Vagina (tissue), 2 donors: ENCODE measurements around the gene KCTD10.

Source experiments
- POLR2A ChIP-seq, 2 donors: fragments of 450-650 bp; IDR thresholded peaks; one replicate each; pipeline ENCODE4 v1.6.1; 2017; ENCODE audit warnings: antibody characterized with exemption in 2 of 2, mild to moderate bottlenecking in 2 of 2, moderate library complexity in 2 of 2
- POLR2AphosphoS5 ChIP-seq, 2 donors: sonication (generic); formaldehyde crosslinking; IDR thresholded peaks; one replicate each; pipeline ENCODE4 v1.9.0; 2017; ENCODE audit warnings: antibody characterized with exemption in 2 of 2, mild to moderate bottlenecking in 2 of 2, low read depth in 1 of 2; ENCODE audit not compliant: insufficient read depth in 1 of 2
- TF ChIP-seq, protein P1 (sequence below), 3 experiments: fragments of 450-650 bp in 2 of 3; fragments of 200-600 bp in 1 of 3; sonication (generic) in 1 of 3; IDR thresholded peaks; one replicate each; pipeline ENCODE4 v1.5.1; 2017 to 2019; ENCODE audit warnings: antibody characterized with exemption in 3 of 3, mild to moderate bottlenecking in 2 of 3, moderate library complexity in 2 of 3

DNA sequence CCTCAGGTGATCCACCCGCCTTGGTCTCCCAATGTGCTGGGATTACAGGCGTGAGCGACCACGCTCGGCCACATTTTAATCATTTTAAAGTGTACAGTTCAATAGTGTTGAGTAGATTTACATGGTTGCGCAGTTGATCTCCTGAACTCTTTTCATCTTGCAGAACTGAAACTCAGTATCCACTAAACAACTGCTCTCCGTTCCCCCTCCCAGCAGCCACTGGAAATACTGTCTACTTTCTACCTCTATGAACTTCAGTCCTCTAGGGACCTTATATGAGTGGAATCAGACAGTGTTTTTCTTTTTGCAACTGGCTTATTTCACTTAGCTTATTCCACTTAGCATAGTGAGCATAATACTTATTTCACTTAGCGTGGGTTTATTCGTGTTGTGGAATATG lies 53.7 kb downstream of the KCTD10 start:
- TF ChIP-seq, protein P1, sequence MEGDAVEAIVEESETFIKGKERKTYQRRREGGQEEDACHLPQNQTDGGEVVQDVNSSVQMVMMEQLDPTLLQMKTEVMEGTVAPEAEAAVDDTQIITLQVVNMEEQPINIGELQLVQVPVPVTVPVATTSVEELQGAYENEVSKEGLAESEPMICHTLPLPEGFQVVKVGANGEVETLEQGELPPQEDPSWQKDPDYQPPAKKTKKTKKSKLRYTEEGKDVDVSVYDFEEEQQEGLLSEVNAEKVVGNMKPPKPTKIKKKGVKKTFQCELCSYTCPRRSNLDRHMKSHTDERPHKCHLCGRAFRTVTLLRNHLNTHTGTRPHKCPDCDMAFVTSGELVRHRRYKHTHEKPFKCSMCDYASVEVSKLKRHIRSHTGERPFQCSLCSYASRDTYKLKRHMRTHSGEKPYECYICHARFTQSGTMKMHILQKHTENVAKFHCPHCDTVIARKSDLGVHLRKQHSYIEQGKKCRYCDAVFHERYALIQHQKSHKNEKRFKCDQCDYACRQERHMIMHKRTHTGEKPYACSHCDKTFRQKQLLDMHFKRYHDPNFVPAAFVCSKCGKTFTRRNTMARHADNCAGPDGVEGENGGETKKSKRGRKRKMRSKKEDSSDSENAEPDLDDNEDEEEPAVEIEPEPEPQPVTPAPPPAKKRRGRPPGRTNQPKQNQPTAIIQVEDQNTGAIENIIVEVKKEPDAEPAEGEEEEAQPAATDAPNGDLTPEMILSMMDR (IDR thresholded peaks at IDR 0.05): no peak
- TF ChIP-seq POLR2AphosphoS5 (IDR thresholded peaks at IDR 0.05; ENCODE audit: insufficient read depth in 1 of 2, low read depth in 1 of 2): no peak
- TF ChIP-seq POLR2A (IDR thresholded peaks at IDR 0.05): no peak
